H7 (cell line): Measurements from ENCODE around the gene TRUB2. TPM values are rescaled to one million over a fixed set of nuclear protein-coding genes. Genes with fewer than 3 reads are reported as not detected.

ENCODE experiments used
- DNase-seq: peaks from one replicate; pipeline ENCODE4 v3.0.0; 2012
- H3K27me3 ChIP-seq: 2 replicates; pipeline ENCODE4 v1.6.0; 2011; ENCODE audit warnings: mild to moderate bottlenecking, low read length; ENCODE audit not compliant: control insufficient read depth, insufficient read depth
- H3K36me3 ChIP-seq: replicated peaks from 2 replicates; pipeline ENCODE4 v1.5.1; 2011; ENCODE audit warnings: low read length; ENCODE audit not compliant: control insufficient read depth, insufficient read depth
- H3K4me3 ChIP-seq: 2 replicates; pipeline ENCODE4 v1.5.1; 2011; ENCODE audit warnings: low read depth, mild to moderate bottlenecking, control low read depth, low read length, moderate library complexity; ENCODE audit not compliant: insufficient read depth
- total RNA-seq: library from RNA; depleted of rRNA; stranded (reverse); fragments of >200 nt; shearing (Covaris generic); gene quantifications from 2 replicates; pipeline ENCODE4 v1.2.3, GENCODE V29; 2014

Gene TRUB2
- total RNA-seq, 1 experiment from 2014 or later, result 51.9 TPM

GRCh38 chr9:128325629-128326028 lies 3.4 kb upstream of the TRUB2 start:
- no peak for DNase-seq
- Histone ChIP-seq H3K4me3 (no peak overlapping the region), H3K27me3 (no peaks in the 10 kb centered on the region), H3K36me3 (peaks cover 10% of the 10 kb centered on the region)

GRCh38 chr9:128324401-128324800 lies 2.2 kb upstream of the TRUB2 start:
- no peak for DNase-seq
- peaks cover 10% of the 10 kb centered on the region for H3K36me3 ChIP-seq
- H3K4me3 ChIP-seq, result no peak overlapping the region
- no peaks in the 10 kb centered on the region for H3K27me3 ChIP-seq

GRCh38 chr9:128323791-128324190 lies 1.5 kb upstream of the TRUB2 start:
- DNase-seq, result no peak
- H3K27me3 ChIP-seq, result no peaks in the 10 kb centered on the region
- H3K4me3 ChIP-seq, result no peak overlapping the region
- peaks cover 10% of the 10 kb centered on the region for H3K36me3 ChIP-seq

- Histone ChIP-seq H3K36me3 (peaks cover 10% of the 10 kb centered on the region), H3K4me3 (peak overlapping the region; percentile 91), H3K27me3 (no peaks in the 10 kb centered on the region)
- no peak for DNase-seq
Measured at GRCh38 chr9:128323212-128323730, 1.0 kb upstream of the TRUB2 start.

GRCh38 chr9:128321879-128322403 lies 306 bp downstream of the TRUB2 start:
- Histone ChIP-seq H3K36me3 (peaks cover 16% of the 10 kb centered on the region), H3K27me3 (no peaks in the 10 kb centered on the region), H3K4me3 (peak overlapping the region; percentile 91)
- no peak for DNase-seq

GRCh38 chr9:128321343-128321742 lies 904 bp downstream of the TRUB2 start:
- Histone ChIP-seq H3K27me3 (no peaks in the 10 kb centered on the region), H3K4me3 (peak overlapping the region; percentile 91; the same call in 1 of the 2 replicates), H3K36me3 (peaks cover 18% of the 10 kb centered on the region)
- no peak for DNase-seq

- no peak overlapping the region for H3K4me3 ChIP-seq
- H3K36me3 ChIP-seq, result peaks cover 11% of the 10 kb centered on the region
- no peaks in the 10 kb centered on the region for H3K27me3 ChIP-seq
- no peak for DNase-seq
Measured at GRCh38 chr9:128317629-128318028, 4.6 kb downstream of the TRUB2 start.

- Histone ChIP-seq H3K36me3 (peaks cover 11% of the 10 kb centered on the region), H3K27me3 (no peaks in the 10 kb centered on the region), H3K4me3 (no peak overlapping the region)
- DNase-seq, result no peak
Measured at GRCh38 chr9:128316421-128316820, 5.8 kb downstream of the TRUB2 start.

- H3K4me3 ChIP-seq, result no peak overlapping the region
- no peak for DNase-seq
- H3K36me3 ChIP-seq, result peaks cover 19% of the 10 kb centered on the region
- no peaks in the 10 kb centered on the region for H3K27me3 ChIP-seq
Measured at GRCh38 chr9:128314697-128315096, 7.5 kb downstream of the TRUB2 start.

- no peak overlapping the region for H3K4me3 ChIP-seq
- H3K36me3 ChIP-seq, result peaks cover 16% of the 10 kb centered on the region
- no peak for DNase-seq
Measured at GRCh38 chr9:128310461-128310860, 11.8 kb downstream of the TRUB2 start.

GRCh38 chr9:128309551-128309950 lies 12.7 kb downstream of the TRUB2 start:
- Histone ChIP-seq H3K36me3 (peaks cover 16% of the 10 kb centered on the region), H3K27me3 (no peaks in the 10 kb centered on the region), H3K4me3 (no peak overlapping the region)
- DNase-seq, result no peak

More at GRCh38 chr9:128310461-128310860, 11.8 kb downstream of the TRUB2 start:
- H3K27me3 ChIP-seq, result no peaks in the 10 kb centered on the region

- Histone ChIP-seq H3K27me3 (no peaks in the 10 kb centered on the region), H3K36me3 (peaks cover 7% of the 10 kb centered on the region), H3K4me3 (no peak overlapping the region)
- no peak for DNase-seq
Measured at GRCh38 chr9:128304971-128305288, 17.3 kb downstream of the TRUB2 start.

GRCh38 chr9:128304136-128304970 lies 17.9 kb downstream of the TRUB2 start:
- Histone ChIP-seq H3K27me3 (no peaks in the 10 kb centered on the region), H3K4me3 (no peak overlapping the region), H3K36me3 (peaks cover 3% of the 10 kb centered on the region)
- no peak for DNase-seq

GRCh38 chr9:128298535-128299482 lies 23.4 kb downstream of the TRUB2 start:
- Histone ChIP-seq H3K4me3 (no peak overlapping the region), H3K36me3 (no peaks in the 10 kb centered on the region), H3K27me3 (no peaks in the 10 kb centered on the region)
- DNase-seq, result no peak
